Epidermal melanocyte (primary cell): ENCODE results near the gene SLC46A3.
"Not testable (repeated sequence)": the region's sequence is repeated elsewhere in the genome, so short reads cannot be mapped to it uniquely, and the experiment has no call there.

Experiments
- DNase-seq: peaks from one replicate; pipeline ENCODE4 v3.0.0; 2011; ENCODE audit warnings: low spot score; ENCODE audit not compliant: insufficient read length

SLC46A3 gene

GRCh38 chr13:28718543-28719226 lies at the start of gene SLC46A3:
Gene SLC46A3 (minus strand): TSS chr13:28718970. CDS start chr13:28717998, 972 bp downstream.
- peak; percentile 90 for DNase-seq

GRCh38 chr13:28763887-28764286 lies 45.1 kb upstream of the SLC46A3 start:
- no peak for DNase-seq

GRCh38 chr13:28761586-28761985 lies 42.8 kb upstream of the SLC46A3 start:
- no peak for DNase-seq

GRCh38 chr13:28755546-28755870 lies 36.7 kb upstream of the SLC46A3 start:
- no peak for DNase-seq

GRCh38 chr13:28754698-28755545 lies 36.2 kb upstream of the SLC46A3 start:
- DNase-seq = no peak

GRCh38 chr13:28753946-28754345 lies 35.2 kb upstream of the SLC46A3 start:
- DNase-seq = no peak

- peak; percentile 86 for DNase-seq
Observed at GRCh38 chr13:28753208-28753892, 34.6 kb upstream of the SLC46A3 start.

GRCh38 chr13:28751175-28751960 lies 32.6 kb upstream of the SLC46A3 start:
- no peak for DNase-seq

- DNase-seq = no peak
Observed at GRCh38 chr13:28750187-28751045, 31.6 kb upstream of the SLC46A3 start.

- DNase-seq = no peak
Observed at GRCh38 chr13:28747851-28748250, 29.1 kb upstream of the SLC46A3 start.

GRCh38 chr13:28746287-28746612 lies 27.5 kb upstream of the SLC46A3 start:
- DNase-seq = no peak

- no peak for DNase-seq
Observed at GRCh38 chr13:28744656-28745055, 25.9 kb upstream of the SLC46A3 start.

- no peak for DNase-seq
Observed at GRCh38 chr13:28744091-28744536, 25.3 kb upstream of the SLC46A3 start.

GRCh38 chr13:28743499-28744083 lies 24.8 kb upstream of the SLC46A3 start:
- DNase-seq = no peak

- DNase-seq = no peak
Observed at GRCh38 chr13:28743020-28743419, 24.2 kb upstream of the SLC46A3 start.

- DNase-seq = not testable (repeated sequence)
Observed at GRCh38 chr13:28742445-28742844, 23.7 kb upstream of the SLC46A3 start.

- DNase-seq = no peak
Observed at GRCh38 chr13:28741084-28741491, 22.3 kb upstream of the SLC46A3 start.

GRCh38 chr13:28739376-28739775 lies 20.6 kb upstream of the SLC46A3 start:
- no peak for DNase-seq

GRCh38 chr13:28735481-28736029 lies 16.8 kb upstream of the SLC46A3 start:
- no peak for DNase-seq

GRCh38 chr13:28734906-28735305 lies 16.1 kb upstream of the SLC46A3 start:
- no peak for DNase-seq
